ENCODE results near the gene ADPRHL1. TPM values are rescaled to one million over a fixed set of nuclear protein-coding genes. Genes with fewer than 3 reads are reported as not detected.
A peak's percentile ranks its signal among the peaks of the same experiment; 100 is the strongest.

The ADPRHL1 gene
- total RNA-seq, 4 donors from 2014 or later: 3.9 to 15.2 (median 5.8) TPM; not detected in 1

- Histone ChIP-seq H3K4me3 (peak overlapping the region; percentile 23 to 83 (median 44)), H3K4me1 (peaks cover 0 to 19% (median 2%) of the 10 kb centered on the region in 4 donors), H3K36me3 (peaks cover 0 to 4% (median 0%) of the 10 kb centered on the region in 3 donors), H3K27ac (peak overlapping the region in 3 of 4 donors; percentile 42 to 84 (median 42)), H3K9me3 (no peaks in the 10 kb centered on the region), H3K27me3 (no peaks in the 10 kb centered on the region)
- DNase-seq: no peak
- no peak for TF ChIP-seq POLR2A (IDR thresholded peaks at IDR 0.05)
- no peak for TF ChIP-seq CTCF (IDR thresholded peaks at IDR 0.05)
Observed at GRCh38 chr13:113364311-113364889, 88.9 kb downstream of the ADPRHL1 start.

GRCh38 chr13:113361406-113361805 is 91.9 kb downstream of the ADPRHL1 start:
- H3K9me3 ChIP-seq: no peaks in the 10 kb centered on the region
- no peak for DNase-seq
- H3K27me3 ChIP-seq: no peaks in the 10 kb centered on the region
- H3K4me3 ChIP-seq: peak overlapping the region in 1 of 4 donors; percentile 83
- peaks cover 0 to 4% (median 0%) of the 10 kb centered on the region in 3 donors for H3K36me3 ChIP-seq
- TF ChIP-seq POLR2A (IDR thresholded peaks at IDR 0.05): no peak
- no peak for TF ChIP-seq CTCF (IDR thresholded peaks at IDR 0.05)
- H3K27ac ChIP-seq: no peak overlapping the region
- H3K4me1 ChIP-seq: peaks cover 0 to 19% (median 2%) of the 10 kb centered on the region in 4 donors

GRCh38 chr13:113360446-113360845 is 92.8 kb downstream of the ADPRHL1 start:
- Histone ChIP-seq H3K36me3 (peaks cover 0 to 4% (median 0%) of the 10 kb centered on the region in 3 donors), H3K4me3 (no peak overlapping the region), H3K4me1 (peaks cover 0 to 19% (median 2%) of the 10 kb centered on the region in 4 donors), H3K9me3 (no peaks in the 10 kb centered on the region), H3K27me3 (no peaks in the 10 kb centered on the region), H3K27ac (no peak overlapping the region)
- DNase-seq: no peak
- TF ChIP-seq CTCF (IDR thresholded peaks at IDR 0.05): no peak
- TF ChIP-seq POLR2A (IDR thresholded peaks at IDR 0.05): no peak

- no peak for DNase-seq
- no peak overlapping the region for H3K27ac ChIP-seq
- peaks cover 0 to 13% (median 0%) of the 10 kb centered on the region in 3 donors for H3K36me3 ChIP-seq
- H3K4me1 ChIP-seq: peaks cover 0 to 19% (median 2%) of the 10 kb centered on the region in 4 donors
- no peaks in the 10 kb centered on the region for H3K27me3 ChIP-seq
- H3K9me3 ChIP-seq: no peaks in the 10 kb centered on the region
- TF ChIP-seq CTCF (IDR thresholded peaks at IDR 0.05) (no peak), POLR2A (IDR thresholded peaks at IDR 0.05) (no peak)
- no peak overlapping the region for H3K4me3 ChIP-seq
Observed at GRCh38 chr13:113359571-113359970, 93.7 kb downstream of the ADPRHL1 start.

GRCh38 chr13:113358653-113359190 is 94.6 kb downstream of the ADPRHL1 start:
- Histone ChIP-seq H3K36me3 (peaks cover 0 to 21% (median 0%) of the 10 kb centered on the region in 3 donors), H3K27ac (no peak overlapping the region), H3K27me3 (no peaks in the 10 kb centered on the region), H3K9me3 (no peaks in the 10 kb centered on the region), H3K4me3 (no peak overlapping the region), H3K4me1 (peaks cover 0 to 19% (median 2%) of the 10 kb centered on the region in 4 donors)
- TF ChIP-seq CTCF (IDR thresholded peaks at IDR 0.05) (no peak), POLR2A (IDR thresholded peaks at IDR 0.05) (no peak)
- DNase-seq: no peak

Data from Peyer's patch (tissue), 4 donors.